HG03103 (cell line): ENCODE measurements around the gene IGF2.

Source experiments
- ATAC-seq: cut with Tn5 transposase; IDR thresholded peaks from one replicate; pipeline ENCODE4 v1.9.1; 2021; ENCODE audit warnings: low read depth; ENCODE audit not compliant: unreplicated experiment

Gene IGF2

DNA sequence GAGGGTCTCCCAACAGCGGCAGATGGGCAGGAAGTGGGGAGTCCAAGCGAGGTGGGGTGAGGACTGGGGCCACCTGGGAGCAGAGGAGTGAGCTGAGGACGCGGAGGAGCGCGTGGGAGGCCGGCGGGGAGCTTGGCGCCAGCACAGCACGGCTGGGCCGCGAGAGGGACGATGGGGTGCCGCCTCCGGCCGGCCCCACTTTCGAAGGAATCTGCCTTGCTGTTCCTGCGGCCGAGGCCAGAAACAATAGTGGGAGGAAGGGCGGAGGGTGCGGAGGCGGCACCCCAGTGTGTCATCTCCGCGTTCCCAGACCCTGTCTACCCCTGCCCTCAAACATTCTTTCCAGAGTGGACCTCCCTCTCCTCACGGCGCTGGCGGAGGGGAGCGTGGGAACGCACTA, 16.3 kb upstream of the IGF2 start:
- no peak for ATAC-seq

GRCh38 chr11:2154889-2155288, 15.7 kb upstream of the IGF2 start:
- ATAC-seq = no peak

- no peak for ATAC-seq
Observed at GRCh38 chr11:2154195-2154585, 15.0 kb upstream of the IGF2 start.

DNA sequence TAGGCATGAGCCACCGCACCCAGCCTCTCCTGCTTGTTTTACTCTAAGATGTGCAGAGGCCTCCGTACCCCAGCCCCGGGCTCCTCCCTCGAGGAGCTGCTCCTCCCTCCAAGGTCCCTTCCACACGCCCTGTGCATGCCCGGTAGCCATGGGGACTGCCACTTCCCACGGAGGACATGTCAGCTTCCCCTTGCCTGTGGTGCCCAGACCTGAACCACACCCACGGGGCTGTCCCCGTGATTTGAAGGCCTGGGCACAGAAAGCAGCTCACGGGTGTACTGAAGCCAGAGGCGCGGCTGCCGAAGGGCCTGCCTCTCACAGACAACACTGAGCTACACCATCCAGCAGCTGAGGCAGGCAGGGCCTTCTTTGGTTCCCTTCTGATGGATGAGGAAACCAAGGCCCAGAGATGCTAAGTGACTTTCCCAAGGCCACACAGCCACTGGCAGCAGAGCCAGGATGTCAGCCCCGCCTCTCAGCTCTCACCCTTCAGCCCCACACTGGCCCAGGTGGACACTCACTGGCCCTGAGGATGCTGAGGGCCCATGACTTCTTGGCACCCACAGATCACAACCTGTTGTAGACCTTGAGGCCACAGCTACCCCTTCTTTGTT, 14.5 kb upstream of the IGF2 start:
- ATAC-seq = no peak

DNA sequence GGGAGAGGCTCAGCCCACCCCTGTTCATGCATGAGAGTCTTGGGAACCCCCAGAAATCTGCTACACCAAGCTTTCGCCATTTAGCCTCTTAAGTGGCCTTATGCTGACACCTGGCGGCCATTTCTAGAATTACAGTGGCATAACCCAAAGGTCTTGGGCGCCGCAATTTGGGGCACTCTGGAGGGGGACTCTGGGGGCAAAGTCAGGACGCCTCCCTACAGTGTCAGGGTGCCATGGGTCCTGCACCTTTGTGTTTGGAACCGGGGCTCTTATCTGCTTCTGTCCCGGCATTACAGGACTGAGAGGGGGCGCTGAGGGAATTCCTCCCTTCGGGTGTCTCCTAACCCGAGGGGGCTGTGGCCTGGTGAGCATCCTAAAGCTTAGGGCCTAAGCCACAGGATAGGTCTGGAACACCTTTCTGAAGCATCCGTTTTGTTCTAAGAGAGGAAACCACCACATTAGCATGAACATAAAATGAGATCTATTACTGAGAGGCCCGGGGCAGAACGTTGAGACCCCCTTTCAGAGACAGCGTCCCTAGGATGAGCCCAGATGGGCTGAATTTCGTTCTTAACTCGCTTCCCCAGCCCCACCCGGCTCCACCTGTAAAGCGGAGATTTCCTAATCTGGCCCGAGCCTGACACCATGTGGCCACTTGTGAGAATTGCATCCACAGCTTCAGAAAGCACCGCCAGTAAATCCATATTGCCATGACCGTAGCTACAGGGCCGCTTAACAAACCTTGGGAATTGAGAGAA, 12.5 kb upstream of the IGF2 start:
- ATAC-seq = no peak

GRCh38 chr11:2149864-2150847, 11.0 kb upstream of the IGF2 start:
- no peak for ATAC-seq

- ATAC-seq = no peak
Observed at GRCh38 chr11:2149460-2149859, 10.3 kb upstream of the IGF2 start.

- no peak for ATAC-seq
Observed at GRCh38 chr11:2148595-2148994, 9.4 kb upstream of the IGF2 start.

GRCh38 chr11:2147391-2147790, 8.2 kb upstream of the IGF2 start:
- ATAC-seq = no peak

GRCh38 chr11:2146051-2146450, 6.9 kb upstream of the IGF2 start:
- ATAC-seq = no peak

DNA sequence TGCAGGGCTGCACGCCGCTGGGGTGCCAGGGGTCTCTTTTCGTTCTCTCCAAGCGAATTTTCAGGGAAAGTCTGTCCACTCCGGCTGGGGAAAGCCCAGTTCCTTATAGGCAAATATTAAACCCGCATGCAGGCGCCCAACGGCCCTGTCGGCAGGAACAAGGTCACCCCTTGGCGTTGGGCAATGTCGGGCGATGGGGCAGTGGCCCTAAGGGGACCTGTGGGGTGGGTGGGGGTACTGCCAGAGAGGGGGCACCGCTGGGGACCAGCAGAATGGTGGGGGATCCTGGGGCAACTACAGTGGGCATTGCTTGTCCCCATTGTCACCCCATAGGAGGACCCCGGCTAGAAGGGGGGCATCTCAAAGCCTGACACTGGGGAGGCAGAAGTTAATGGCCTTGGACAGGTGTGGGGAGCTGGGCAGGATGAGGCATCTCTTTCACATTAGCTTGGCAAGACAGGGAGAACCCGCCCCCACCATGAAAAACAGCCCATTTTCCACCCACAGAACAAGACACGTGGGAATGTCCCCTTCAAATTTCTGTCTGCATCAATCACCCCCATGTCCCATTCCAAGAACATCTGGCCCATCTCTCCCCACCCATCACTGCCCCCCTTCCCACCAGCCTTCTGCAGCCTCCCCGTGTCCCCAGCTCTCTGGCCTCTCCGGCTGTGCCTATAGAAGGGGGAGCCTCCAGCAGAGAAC, 5.5 kb upstream of the IGF2 start:
- no peak for ATAC-seq

DNA sequence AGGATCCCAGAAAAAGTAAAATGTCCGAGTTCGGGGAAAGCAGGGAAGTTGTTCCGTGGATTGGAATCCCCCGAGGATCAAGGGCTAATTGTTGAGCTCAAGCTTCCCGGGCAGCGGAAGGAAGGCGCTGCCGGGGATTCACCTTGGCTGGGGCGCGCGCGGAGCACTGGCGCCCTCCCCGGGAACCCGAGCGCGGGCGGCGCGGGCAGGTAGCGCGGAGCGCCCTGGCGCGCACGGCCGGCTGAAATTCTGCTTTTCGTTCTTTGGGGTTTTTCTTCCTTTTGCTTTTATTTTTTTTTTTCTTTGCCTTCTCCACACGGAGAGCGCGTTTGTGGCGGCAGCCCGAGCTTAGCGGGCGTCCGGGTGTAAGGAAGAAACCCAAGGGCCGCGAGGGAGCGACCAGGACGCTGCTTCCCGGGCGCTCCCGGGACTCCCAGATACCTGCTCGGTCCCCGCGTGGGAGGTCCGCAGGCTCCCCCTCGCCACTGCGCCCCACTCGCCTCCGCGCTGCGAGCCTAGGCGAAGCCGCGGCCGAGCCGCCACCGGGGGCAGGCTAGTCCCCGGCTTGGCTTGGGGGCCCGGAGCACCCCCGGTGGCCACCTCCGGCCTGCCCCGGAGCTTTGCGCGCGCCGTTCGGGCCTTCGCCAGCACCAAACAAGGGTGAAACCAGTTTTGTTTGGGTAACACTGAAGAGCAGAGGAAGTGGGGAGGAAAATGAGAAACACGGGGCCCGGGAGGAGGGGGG, 4.8 kb upstream of the IGF2 start:
- ATAC-seq = no peak

GRCh38 chr11:2143477-2143798, 4.2 kb upstream of the IGF2 start:
- ATAC-seq = no peak

DNA sequence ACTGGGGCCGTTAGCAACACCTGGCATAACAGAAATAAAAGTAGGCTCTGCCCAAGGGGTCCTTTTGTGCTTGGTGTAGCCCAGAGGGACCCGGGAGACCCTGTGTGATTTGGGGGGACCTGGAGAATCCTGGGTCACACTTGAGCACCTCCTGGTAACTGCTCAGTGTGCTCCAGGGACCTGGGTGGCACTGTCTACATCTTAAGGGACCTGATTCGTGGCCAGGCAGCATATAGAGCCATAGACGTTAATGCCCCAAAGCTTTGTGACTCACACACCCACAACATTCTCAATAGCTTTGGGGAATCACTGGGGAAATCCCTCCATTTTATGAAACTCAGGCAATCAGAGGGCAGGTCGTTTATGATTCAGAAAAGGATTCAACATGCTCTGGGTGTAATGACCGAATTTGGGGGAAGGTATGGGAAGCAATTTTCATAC, 3.6 kb upstream of the IGF2 start:
- ATAC-seq = no peak

DNA sequence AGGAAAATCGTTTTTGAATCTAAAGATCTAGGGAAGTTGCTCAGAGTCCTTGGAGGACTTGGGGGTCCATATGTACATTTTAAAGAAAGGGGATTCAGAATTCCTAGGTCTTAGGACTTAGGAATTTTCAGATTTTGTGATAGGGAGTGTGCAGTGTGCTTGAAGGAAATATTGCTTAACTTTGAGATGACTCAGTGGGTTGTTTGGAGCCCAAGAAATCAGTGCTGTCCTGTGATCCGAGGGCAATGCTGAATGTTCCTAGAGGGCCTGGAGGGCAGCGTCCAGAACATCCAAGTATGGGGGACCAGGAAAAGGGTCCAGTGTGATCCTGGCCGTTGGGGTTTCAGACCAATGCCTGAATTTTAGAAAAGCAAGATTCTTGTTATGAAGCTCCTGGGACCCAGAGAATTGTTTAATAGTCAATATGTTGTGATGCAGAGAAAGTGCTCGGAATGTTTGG, 3.1 kb upstream of the IGF2 start:
- ATAC-seq = no peak

- no peak for ATAC-seq
Observed at GRCh38 chr11:2140411-2141400, 1.5 kb upstream of the IGF2 start.

GRCh38 chr11:2139621-2140337, 590 bp upstream of the IGF2 start:
- no peak for ATAC-seq

GRCh38 chr11:2138431-2139122, 612 bp downstream of the IGF2 start:
- no peak for ATAC-seq
